GM12878 (cell line): ENCODE data around the gene APOO. TPM values are rescaled to one million over a fixed set of nuclear protein-coding genes. Genes with fewer than 3 reads are reported as not detected.

Experiments
- ATAC-seq: fragments of 200-7000 bp; cut with Tn5 transposase; 3 replicates; pipeline ENCODE4 v1.9.1; 2020; ENCODE audit warnings: mild to moderate bottlenecking, moderate library complexity
- BruUV-seq: library from RNA; stranded (reverse); fragments of 400-500 nt; replicated peaks from 2 replicates; lab custom pipeline; 2021; lab: Mats Ljungman, UMichigan
- CTCF ChIA-PET: fragments of 300-600 bp; sonication (Branson Sonifier 250); formaldehyde crosslinking; extraction: SDS; loops from one replicate; lab custom pipeline; 2021; ENCODE audit warnings: inconsistent platforms; lab: Yijun Ruan, JAX
- POLR2A ChIA-PET: fragments of 350-600 bp; formaldehyde crosslinking; extraction: SDS; loops from one replicate; lab custom pipeline; 2021; ENCODE audit warnings: inconsistent platforms; lab: Charles Lee
- RAD21 ChIA-PET: fragments of 300-600 bp; sonication (Branson Sonifier 250); formaldehyde crosslinking; loops from one replicate; lab custom pipeline; 2023; ENCODE audit warnings: antibody characterized with exemption; ENCODE audit not compliant: unreplicated experiment; lab: Charles Lee
- SMC1A ChIA-PET: fragments of 300-600 bp; sonication (Branson Sonifier 250); formaldehyde crosslinking; loops from one replicate; lab custom pipeline; 2023; ENCODE audit not compliant: unreplicated experiment, uncharacterized antibody; lab: Charles Lee
- DNase-seq: peaks from one replicate; pipeline ENCODE4 v3.0.0-alpha.2; 2011; ENCODE audit warnings: low read depth, low spot score
- FAIRE-seq: peaks from 3 replicates; lab custom pipeline; 2011; peaks lifted over from hg19 to GRCh38; lab: Jason Lieb, UNC
- H2AFZ ChIP-seq: 2 replicates; pipeline ENCODE4 v1.6.0; 2011; ENCODE audit warnings: low read depth, low read length, control low read depth; ENCODE audit not compliant: control insufficient read depth
- H3K27ac ChIP-seq: 2 replicates; pipeline ENCODE4 v1.5.1; 2011; ENCODE audit warnings: control low read depth; ENCODE audit not compliant: control insufficient read depth, insufficient read depth
- H3K27me3 ChIP-seq, 2 experiments: replicated peaks in 1 of 2; 2 replicates each; pipeline versions ENCODE4 v1.6.0 to v1.6.1; 2011; ENCODE audit warnings: low read length in 1 of 2; ENCODE audit not compliant: control insufficient read depth in 2 of 2, insufficient read depth in 2 of 2
- H3K36me3 ChIP-seq, 2 experiments: 2 replicates each; pipeline ENCODE4 v1.5.1; 2011; ENCODE audit warnings: low read length in 1 of 2; ENCODE audit not compliant: control insufficient read depth in 2 of 2, insufficient read depth in 2 of 2
- H3K4me1 ChIP-seq: 2 replicates; pipeline ENCODE4 v1.6.1; 2011; ENCODE audit warnings: mild to moderate bottlenecking, low read length, moderate library complexity, mixed read lengths; ENCODE audit not compliant: control insufficient read depth, insufficient read depth
- H3K4me2 ChIP-seq: 2 replicates; pipeline ENCODE4 v1.6.0; 2011; ENCODE audit warnings: control low read depth; ENCODE audit not compliant: control insufficient read depth, insufficient read depth
- H3K4me3 ChIP-seq: fragments of 200-600 bp; sonication (generic); 2 replicates; pipeline ENCODE4 v1.5.1; 2016
- H3K79me2 ChIP-seq: 2 replicates; pipeline ENCODE4 v1.6.0; 2011; ENCODE audit warnings: low read length; ENCODE audit not compliant: control insufficient read depth, insufficient read depth
- H3K9ac ChIP-seq: 2 replicates; pipeline ENCODE4 v1.8.0; 2011; ENCODE audit warnings: low read length, control low read depth, mixed read lengths; ENCODE audit not compliant: control insufficient read depth, insufficient read depth
- H3K9me3 ChIP-seq: replicated peaks from 3 replicates; pipeline ENCODE4 v1.5.1; 2011; ENCODE audit warnings: mild to moderate bottlenecking, low read length; ENCODE audit not compliant: control insufficient read depth, insufficient read depth
- H4K20me1 ChIP-seq: 2 replicates; pipeline ENCODE4 v1.6.0; 2011; ENCODE audit not compliant: control insufficient read depth, insufficient read depth
- CBX3 ChIP-seq: fragments of 200-600 bp; sonication (generic); IDR thresholded peaks from 2 replicates; pipeline ENCODE4 v1.6.1; 2016; ENCODE audit warnings: low read depth, borderline replicate concordance
- ETV6 ChIP-seq, 2 experiments: fragments of 450-650 bp in 1 of 2; IDR thresholded peaks in 1 of 2; conservative IDR thresholded peaks in 1 of 2; 2 replicates each; pipeline ENCODE4 v1.6.1; 2014; ENCODE audit warnings: antibody characterized with exemption in 1 of 2, borderline replicate concordance in 1 of 2, low read depth in 1 of 2, mild to moderate bottlenecking in 1 of 2, moderate library complexity in 1 of 2
- HDAC6 ChIP-seq: fragments of 200-600 bp; sonication (generic); IDR thresholded peaks from one replicate; pipeline ENCODE4 v1.8.0; 2017; ENCODE audit warnings: antibody characterized with exemption; ENCODE audit not compliant: unreplicated experiment
- SIN3A ChIP-seq: IDR thresholded peaks from 2 replicates; pipeline ENCODE4 v1.6.1; 2012; ENCODE audit warnings: low read depth, low read length, improper control_type of control experiment
- SUZ12 ChIP-seq: fragments of 200-600 bp; sonication (generic); IDR thresholded peaks from one replicate; pipeline ENCODE4 v1.6.1; 2018; ENCODE audit warnings: antibody characterized with exemption, mild to moderate bottlenecking; ENCODE audit not compliant: unreplicated experiment
- TAF1 ChIP-seq: IDR thresholded peaks from 2 replicates; pipeline ENCODE4 v1.6.1; 2011; ENCODE audit warnings: mild to moderate bottlenecking, low read depth, low read length, borderline replicate concordance
- ZNF384 ChIP-seq: IDR thresholded peaks from 2 replicates; pipeline ENCODE4 v1.6.1; 2012; ENCODE audit warnings: low read depth, mild to moderate bottlenecking, low read length, improper control_type of control experiment, borderline replicate concordance
- ZSCAN29 ChIP-seq: fragments of 450-650 bp; IDR thresholded peaks from 2 replicates; pipeline ENCODE4 v1.6.1; 2017; ENCODE audit warnings: mild to moderate bottlenecking, moderate library complexity
- WGBS: methylation state at CpG from one replicate; pipeline ENCODE4 v1.1.6; 2016; ENCODE audit warnings: low lambda C conversion rate; ENCODE audit not compliant: insufficient replicate concordance, insufficient coverage; ENCODE audit errors: missing lambda C conversion rate; 5-methylcytosine and 5-hydroxymethylcytosine counted together
- in situ Hi-C: fragments of 300-500 bp; cut with MboI; formaldehyde crosslinking; loops from 9 replicates; pipeline ENCODE4 v1.14.3; 2018; ENCODE audit warnings: mixed read lengths
- intact Hi-C: fragments of 100-400 bp; cut with micrococcal nuclease; formaldehyde crosslinking; loops from one replicate; pipeline ENCODE4 v1.14.2; 2022; ENCODE audit not compliant: unreplicated experiment
- polyA plus RNA-seq, 11 experiments: library from polyadenylated mRNA; depleted of rRNA in 4 of 11; unstranded in 6 of 11; stranded (reverse) in 5 of 11; fragments of >200 nt; fragmentation: Nextera tagmentation in 4 of 11; fragmentation: Illumina TruSeq in 1 of 11; extraction: Ambion mirVana in 4 of 11; extraction: Trizol in 1 of 11; gene quantifications; 1 replicate in 1 of 11; 2 replicates in 10 of 11; pipeline versions ENCODE4 v1.2.1 to v1.2.3, GENCODE V29; 2011 to 2016; ENCODE audit warnings: inconsistent platforms in 2 of 11, missing spikeins in 2 of 11, low read depth in 1 of 11
- total RNA-seq, 4 experiments: library from RNA; depleted of rRNA in 3 of 4; stranded (reverse); fragments of >200 nt in 3 of 4; fragmentation: Illumina TruSeq in 1 of 4; extraction: Trizol in 1 of 4; gene quantifications; 2 replicates each; pipeline versions ENCODE4 v1.2.1 to v1.2.3, GENCODE V29; 2013 to 2021
- TF ChIP-seq, protein P1 (sequence below): fragments of 450-650 bp; IDR thresholded peaks from 2 replicates; pipeline ENCODE4 v1.6.1; 2016; ENCODE audit warnings: mild to moderate bottlenecking

The APOO gene
- total and polyA plus RNA-seq, 10 of the 15 experiments (the other 5 are each of a cell fraction or from before 2014, with no cell fraction given): 20.7 to 68.7 (median 35.5) TPM

DNA sequence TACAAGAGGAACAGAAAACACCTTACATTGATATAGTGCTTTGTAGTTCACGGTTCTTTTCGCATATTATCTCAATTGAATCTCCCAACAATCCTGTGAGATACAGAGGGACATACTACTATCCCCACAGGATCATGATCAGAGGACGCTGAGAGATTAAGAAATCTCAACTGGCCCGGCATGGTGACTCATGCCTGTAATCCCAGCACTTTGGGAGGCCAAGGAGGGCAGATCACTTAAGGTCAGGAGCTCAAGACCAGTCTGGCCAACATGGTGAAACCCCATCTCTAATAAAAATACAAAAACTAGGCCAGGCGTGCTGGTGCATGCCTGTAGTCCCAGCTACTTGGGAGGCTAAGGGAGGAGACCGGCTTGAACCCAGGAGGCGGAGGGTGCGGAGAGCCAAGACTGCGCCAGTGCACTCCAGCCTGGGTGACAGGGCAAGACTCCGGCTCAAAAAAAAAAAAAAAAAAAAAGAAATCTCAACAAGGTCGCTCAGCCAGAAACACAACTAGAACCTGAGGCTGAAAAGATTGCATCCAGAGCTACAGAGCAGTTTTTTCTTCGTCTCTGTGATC lies 7.4 kb downstream of the APOO start:
- CTCF ChIA-PET: interaction anchor here (0.6 to 5.7 kb wide), 10 partner anchors 89 to 1915 kb away, joined by 3 to 154 read pairs (median 12); partner anchors contain the start of genes EIF2S3 and SAT1
- H3K27me3 ChIP-seq: no peaks in the 10 kb centered on the region
- peaks cover 2% of the 10 kb centered on the region for H3K79me2 ChIP-seq
- RAD21 ChIA-PET: interaction anchor here (0.6 to 4.5 kb wide), 10 partner anchors 12 to 1915 kb away, joined by 3 to 96 read pairs (median 16); partner anchors contain the start of genes EIF2S3 and SAT1
- no peak for ATAC-seq
- no peak for DNase-seq
- no peak overlapping the region for H3K4me2 ChIP-seq
- no peak overlapping the region for H3K27ac ChIP-seq
- H3K4me3 ChIP-seq: no peak overlapping the region
- TF ChIP-seq SUZ12 (no peak), TAF1 (no peak), CBX3 (no peak), SIN3A (no peak), ZSCAN29 (no peak), ETV6 (conservative IDR thresholded peaks at IDR 0.05 in 1 of 2, IDR thresholded peaks at IDR 0.05 in 1 of 2; ENCODE audit: borderline replicate concordance in 1 of 2, low read depth in 1 of 2) (no peak), HDAC6 (no peak), ZNF384 (no peak)
- TF ChIP-seq, protein P1, sequence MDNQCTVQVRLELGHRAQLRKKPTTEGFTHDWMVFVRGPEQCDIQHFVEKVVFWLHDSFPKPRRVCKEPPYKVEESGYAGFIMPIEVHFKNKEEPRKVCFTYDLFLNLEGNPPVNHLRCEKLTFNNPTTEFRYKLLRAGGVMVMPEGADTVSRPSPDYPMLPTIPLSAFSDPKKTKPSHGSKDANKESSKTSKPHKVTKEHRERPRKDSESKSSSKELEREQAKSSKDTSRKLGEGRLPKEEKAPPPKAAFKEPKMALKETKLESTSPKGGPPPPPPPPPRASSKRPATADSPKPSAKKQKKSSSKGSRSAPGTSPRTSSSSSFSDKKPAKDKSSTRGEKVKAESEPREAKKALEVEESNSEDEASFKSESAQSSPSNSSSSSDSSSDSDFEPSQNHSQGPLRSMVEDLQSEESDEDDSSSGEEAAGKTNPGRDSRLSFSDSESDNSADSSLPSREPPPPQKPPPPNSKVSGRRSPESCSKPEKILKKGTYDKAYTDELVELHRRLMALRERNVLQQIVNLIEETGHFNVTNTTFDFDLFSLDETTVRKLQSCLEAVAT: no peak
- H3K9me3 ChIP-seq: no peaks in the 10 kb centered on the region
- in situ Hi-C loops (loop anchor here (5.0 to 10.0 kb wide), 4 partner anchors 118 to 1916 kb away; partner anchors contain the start of gene SAT1), intact Hi-C loops (no loop called here)
- SMC1A ChIA-PET: interaction anchor here (0.6 to 3.3 kb wide), 6 partner anchors 12 to 1918 kb away, joined by 3 to 82 read pairs (median 14); partner anchors contain the start of gene SAT1
- no TSS peak for BruUV-seq
- FAIRE-seq: no peak
- 64% methylated on average over 11 of the region's 12 CpGs for WGBS
- H3K9ac ChIP-seq: no peak overlapping the region
- POLR2A ChIA-PET: interaction anchor here (0.5 to 3.1 kb wide), 4 partner anchors 16 to 127 kb away, joined by 4 to 26 read pairs (median 10); partner anchors contain the start of gene SAT1
- no peak overlapping the region for H2AFZ ChIP-seq
- peaks cover 12% of the 10 kb centered on the region for H3K4me1 ChIP-seq
- H4K20me1 ChIP-seq: no peaks in the 10 kb centered on the region
- no peaks in the 10 kb centered on the region for H3K36me3 ChIP-seq
